HepG2 (cell line): ENCODE results near the gene TLE1. TPM values are rescaled to one million over a fixed set of nuclear protein-coding genes. Genes with fewer than 3 reads are reported as not detected.
A peak's percentile ranks its signal among the peaks of the same experiment; 100 is the strongest.

ENCODE experiments used
- AHDC1 ChIP-seq: sonication (generic); formaldehyde crosslinking; IDR thresholded peaks from 2 replicates; pipeline ENCODE4 v1.5.1; 2020; ENCODE audit warnings: mild to moderate bottlenecking, missing genetic modification reagents, borderline replicate concordance
- BCL3 ChIP-seq: sonication (generic); formaldehyde crosslinking; IDR thresholded peaks from 2 replicates; pipeline ENCODE4 v1.5.1; 2020; ENCODE audit warnings: mild to moderate bottlenecking, missing genetic modification reagents, moderate library complexity
- DMAP1 ChIP-seq: IDR thresholded peaks from 2 replicates; pipeline ENCODE4 v1.6.1; 2016
- KDM5B ChIP-seq: sonication (generic); formaldehyde crosslinking; IDR thresholded peaks from 2 replicates; pipeline ENCODE4 v1.4.0; 2020; ENCODE audit warnings: missing genetic modification reagents, mild to moderate bottlenecking, borderline replicate concordance
- KMT2B ChIP-seq: IDR thresholded peaks from 2 replicates; pipeline ENCODE4 v1.6.1; 2016; ENCODE audit warnings: missing genetic modification reagents, missing compliant biosample characterization
- NR0B2 ChIP-seq: sonication (generic); formaldehyde crosslinking; IDR thresholded peaks from 2 replicates; pipeline ENCODE4 v1.4.0; 2020; ENCODE audit warnings: mild to moderate bottlenecking, missing genetic modification reagents
- NR2F2 ChIP-seq: IDR thresholded peaks from 2 replicates; pipeline ENCODE4 v1.6.1; 2012; ENCODE audit warnings: low read depth, inconsistent platforms, borderline replicate concordance
- POLR2A ChIP-seq, 2 experiments: IDR thresholded peaks; 2 replicates each; pipeline ENCODE4 v1.6.1; 2011; ENCODE audit warnings: low read depth in 2 of 2, low read length in 2 of 2, mild to moderate bottlenecking in 1 of 2, moderate library complexity in 1 of 2; ENCODE audit not compliant: insufficient read depth in 1 of 2
- SAP130 ChIP-seq: IDR thresholded peaks from 2 replicates; pipeline ENCODE4 v1.6.1; 2016; ENCODE audit warnings: low read depth
- SMAD9 ChIP-seq: sonication (generic); formaldehyde crosslinking; IDR thresholded peaks from 2 replicates; pipeline ENCODE4 v1.5.1; 2020; ENCODE audit warnings: mild to moderate bottlenecking, missing genetic modification reagents
- SNAI1 ChIP-seq: sonication (generic); formaldehyde crosslinking; IDR thresholded peaks from 2 replicates; pipeline ENCODE4 v1.5.0; 2020; ENCODE audit warnings: mild to moderate bottlenecking, missing genetic modification reagents, borderline replicate concordance
- SNAPC5 ChIP-seq: sonication (generic); formaldehyde crosslinking; IDR thresholded peaks from 2 replicates; pipeline ENCODE4 v1.8.1; 2023; ENCODE audit warnings: mild to moderate bottlenecking, missing genetic modification reagents, borderline replicate concordance
- SOX5 ChIP-seq: IDR thresholded peaks from 2 replicates; pipeline ENCODE4 v1.6.1; 2016; ENCODE audit warnings: borderline replicate concordance
- XRCC5 ChIP-seq: fragments of 200-400 bp; formaldehyde crosslinking; optimal IDR thresholded peaks from 2 replicates; pipeline ENCODE3; 2017; ENCODE audit warnings: mild to moderate bottlenecking, low read length
- ZKSCAN8 ChIP-seq: IDR thresholded peaks from 2 replicates; pipeline ENCODE4 v1.6.1; 2016; ENCODE audit warnings: borderline replicate concordance, missing genetic modification reagents, missing compliant biosample characterization
- ZNF720 ChIP-seq: sonication (generic); formaldehyde crosslinking; IDR thresholded peaks from 2 replicates; pipeline ENCODE4 v1.4.0; 2020; ENCODE audit warnings: missing genetic modification reagents
- polyA plus RNA-seq, 8 experiments: library from polyadenylated mRNA; depleted of rRNA in 3 of 8; stranded (reverse) in 7 of 8; unstranded in 1 of 8; fragments of >200 nt; fragmentation: Illumina TruSeq in 4 of 8; extraction: Trizol in 4 of 8; gene quantifications; 2 replicates each; pipeline versions ENCODE4 v1.2.1 to v1.2.3, GENCODE V29; 2011 to 2016; ENCODE audit warnings: low read depth in 4 of 8, missing spikeins in 1 of 8, mixed read lengths in 1 of 8; ENCODE audit not compliant: insufficient read depth in 1 of 8
- total RNA-seq, 5 experiments: library from RNA; depleted of rRNA; stranded (reverse); fragments of >200 nt; fragmentation: Illumina TruSeq; extraction: Trizol; gene quantifications; 2 replicates each; pipeline ENCODE4 v1.2.3, GENCODE V29; 2016; ENCODE audit warnings: low read depth in 1 of 5
- TF ChIP-seq, protein P1 (sequence below): sonication (generic); formaldehyde crosslinking; IDR thresholded peaks from 2 replicates; pipeline ENCODE4 v1.4.0; 2020; ENCODE audit warnings: mild to moderate bottlenecking, missing genetic modification reagents
- TF ChIP-seq, protein P2 (sequence below): sonication (generic); formaldehyde crosslinking; conservative IDR thresholded peaks from 2 replicates; pipeline ENCODE4 v1.8.1; 2023; ENCODE audit warnings: missing genetic modification reagents
- TF ChIP-seq, protein P3 (sequence below): IDR thresholded peaks from 2 replicates; pipeline ENCODE4 v1.6.1; 2016; ENCODE audit warnings: mild to moderate bottlenecking

The TLE1 gene
- total and polyA plus RNA-seq, 2 of the 13 experiments (the other 11 are each of a cell fraction or from before 2014, with no cell fraction given): 35.9 to 109 TPM

DNA sequence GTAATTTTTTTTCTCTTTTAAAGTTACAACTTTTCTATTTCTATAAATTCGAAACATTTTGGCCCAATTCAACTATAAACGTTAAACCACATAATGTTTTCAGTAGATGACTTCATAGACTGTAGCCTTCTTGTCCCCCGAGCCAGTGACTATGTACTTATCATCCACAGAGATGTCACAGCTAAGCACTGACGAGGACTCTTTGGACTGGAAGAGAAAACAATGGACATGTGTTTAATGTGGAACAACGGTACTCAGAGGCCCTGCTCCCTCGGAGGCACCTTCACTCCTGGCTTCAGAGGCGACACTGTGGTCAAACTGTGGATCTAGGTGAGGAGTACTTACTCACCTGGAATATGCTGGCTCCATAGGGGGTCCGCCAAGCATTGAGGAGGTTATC is 105.2 kb downstream of the TLE1 start (continued):
- TF ChIP-seq NR0B2 (CRISPR knock-in tag): no peak
- no peak for TF ChIP-seq BCL3 (CRISPR knock-in tag)
- TF ChIP-seq POLR2A (IDR thresholded peaks at IDR 0.05; ENCODE audit: insufficient read depth in 1 of 2, low read depth in 2 of 2, low read length in 2 of 2): no peak
- TF ChIP-seq, protein P1, sequence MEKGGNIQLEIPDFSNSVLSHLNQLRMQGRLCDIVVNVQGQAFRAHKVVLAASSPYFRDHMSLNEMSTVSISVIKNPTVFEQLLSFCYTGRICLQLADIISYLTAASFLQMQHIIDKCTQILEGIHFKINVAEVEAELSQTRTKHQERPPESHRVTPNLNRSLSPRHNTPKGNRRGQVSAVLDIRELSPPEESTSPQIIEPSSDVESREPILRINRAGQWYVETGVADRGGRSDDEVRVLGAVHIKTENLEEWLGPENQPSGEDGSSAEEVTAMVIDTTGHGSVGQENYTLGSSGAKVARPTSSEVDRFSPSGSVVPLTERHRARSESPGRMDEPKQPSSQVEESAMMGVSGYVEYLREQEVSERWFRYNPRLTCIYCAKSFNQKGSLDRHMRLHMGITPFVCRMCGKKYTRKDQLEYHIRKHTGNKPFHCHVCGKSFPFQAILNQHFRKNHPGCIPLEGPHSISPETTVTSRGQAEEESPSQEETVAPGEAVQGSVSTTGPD (CRISPR knock-in tag): no peak
- TF ChIP-seq, protein P2, sequence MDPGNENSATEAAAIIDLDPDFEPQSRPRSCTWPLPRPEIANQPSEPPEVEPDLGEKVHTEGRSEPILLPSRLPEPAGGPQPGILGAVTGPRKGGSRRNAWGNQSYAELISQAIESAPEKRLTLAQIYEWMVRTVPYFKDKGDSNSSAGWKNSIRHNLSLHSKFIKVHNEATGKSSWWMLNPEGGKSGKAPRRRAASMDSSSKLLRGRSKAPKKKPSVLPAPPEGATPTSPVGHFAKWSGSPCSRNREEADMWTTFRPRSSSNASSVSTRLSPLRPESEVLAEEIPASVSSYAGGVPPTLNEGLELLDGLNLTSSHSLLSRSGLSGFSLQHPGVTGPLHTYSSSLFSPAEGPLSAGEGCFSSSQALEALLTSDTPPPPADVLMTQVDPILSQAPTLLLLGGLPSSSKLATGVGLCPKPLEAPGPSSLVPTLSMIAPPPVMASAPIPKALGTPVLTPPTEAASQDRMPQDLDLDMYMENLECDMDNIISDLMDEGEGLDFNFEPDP: 0 out of 2 replicates have a peak, but pooled peaks have one; percentile 63
- no peak for TF ChIP-seq SNAI1 (CRISPR knock-in tag)
- TF ChIP-seq SMAD9 (CRISPR knock-in tag): no peak
- TF ChIP-seq ZNF720: no peak
- no peak for TF ChIP-seq ZKSCAN8 (CRISPR knock-in tag)
- TF ChIP-seq, protein P3, sequence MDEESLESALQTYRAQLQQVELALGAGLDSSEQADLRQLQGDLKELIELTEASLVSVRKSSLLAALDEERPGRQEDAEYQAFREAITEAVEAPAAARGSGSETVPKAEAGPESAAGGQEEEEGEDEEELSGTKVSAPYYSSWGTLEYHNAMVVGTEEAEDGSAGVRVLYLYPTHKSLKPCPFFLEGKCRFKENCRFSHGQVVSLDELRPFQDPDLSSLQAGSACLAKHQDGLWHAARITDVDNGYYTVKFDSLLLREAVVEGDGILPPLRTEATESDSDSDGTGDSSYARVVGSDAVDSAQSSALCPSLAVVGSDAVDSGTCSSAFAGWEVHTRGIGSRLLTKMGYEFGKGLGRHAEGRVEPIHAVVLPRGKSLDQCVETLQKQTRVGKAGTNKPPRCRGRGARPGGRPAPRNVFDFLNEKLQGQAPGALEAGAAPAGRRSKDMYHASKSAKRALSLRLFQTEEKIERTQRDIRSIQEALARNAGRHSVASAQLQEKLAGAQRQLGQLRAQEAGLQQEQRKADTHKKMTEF (CRISPR knock-in tag): 0 out of 2 replicates have a peak, but pooled peaks have one; percentile 20
- TF ChIP-seq SAP130 (CRISPR knock-in tag): peak; percentile 25; the same call in 1 of the 2 replicates
- no peak for TF ChIP-seq DMAP1 (CRISPR knock-in tag)
- no peak for TF ChIP-seq AHDC1 (CRISPR knock-in tag)
- TF ChIP-seq XRCC5: no peak
- peak; percentile 82; the same call in 1 of the 2 replicates for TF ChIP-seq SOX5 (CRISPR knock-in tag)
- TF ChIP-seq SNAPC5 (CRISPR knock-in tag): no peak
- TF ChIP-seq NR2F2: no peak
- no peak for TF ChIP-seq KMT2B (CRISPR knock-in tag)
- TF ChIP-seq KDM5B: no peak
